ENCODE data around the gene TMEM125.

TMEM125 gene

DNA sequence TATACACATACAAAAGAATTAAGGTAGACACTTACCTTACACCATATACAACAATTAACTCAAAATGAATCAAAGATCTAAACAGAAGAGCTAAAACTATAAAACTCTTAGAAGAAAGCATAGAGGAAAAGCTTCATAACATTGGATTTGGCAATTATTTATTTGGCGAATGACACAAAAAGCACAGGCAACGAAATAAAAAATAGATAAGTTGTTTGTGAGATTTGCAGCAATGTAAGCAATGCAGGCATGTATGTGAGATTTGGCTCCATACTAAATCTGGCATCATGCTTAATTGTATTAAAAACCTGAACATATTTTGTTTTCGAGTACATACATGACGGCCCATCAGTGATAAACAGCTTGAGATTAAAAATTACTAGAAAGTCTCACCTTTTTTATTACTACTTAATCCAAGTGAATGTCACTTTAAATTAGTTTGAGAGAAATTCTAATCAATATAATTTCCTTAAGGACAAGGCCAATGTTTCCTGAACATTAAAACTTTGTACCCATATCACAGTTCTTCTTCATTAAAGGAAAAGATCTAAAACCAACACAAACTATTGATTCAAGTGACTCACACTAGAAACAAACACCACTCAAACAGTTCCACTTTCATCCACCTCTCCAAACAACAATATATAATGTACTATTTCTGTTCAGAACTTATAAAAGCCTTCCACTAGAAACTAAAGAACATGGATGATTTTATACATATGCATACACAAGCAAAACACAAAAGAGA lies 23.1 kb upstream of the TMEM125 start:
- Histone ChIP-seq H3K4me1 (no peaks in the 10 kb centered on the region), H3K36me3 (no peaks in the 10 kb centered on the region), H3K9me3 (peaks cover 63% of the 10 kb centered on the region), H3K4me3 (no peak overlapping the region), H3K27me3 (no peaks in the 10 kb centered on the region), H3K4me2 (no peak overlapping the region), H3K9ac (no peak overlapping the region), H3K27ac (no peak overlapping the region), H4K20me1 (no peaks in the 10 kb centered on the region)
- no peak for TF ChIP-seq Cebpa-rat (IDR thresholded peaks at IDR 0.05)

GRCh38 chr1:43247256-43247921 lies 22.4 kb upstream of the TMEM125 start:
- Histone ChIP-seq H3K4me1 (no peaks in the 10 kb centered on the region), H3K27ac (no peak overlapping the region), H4K20me1 (no peaks in the 10 kb centered on the region), H3K36me3 (no peaks in the 10 kb centered on the region), H3K9ac (no peak overlapping the region), H3K4me3 (no peak overlapping the region), H3K27me3 (no peaks in the 10 kb centered on the region), H3K4me2 (no peak overlapping the region), H3K9me3 (peaks cover 63% of the 10 kb centered on the region)
- TF ChIP-seq Cebpa-rat (IDR thresholded peaks at IDR 0.05) = no peak

DNA sequence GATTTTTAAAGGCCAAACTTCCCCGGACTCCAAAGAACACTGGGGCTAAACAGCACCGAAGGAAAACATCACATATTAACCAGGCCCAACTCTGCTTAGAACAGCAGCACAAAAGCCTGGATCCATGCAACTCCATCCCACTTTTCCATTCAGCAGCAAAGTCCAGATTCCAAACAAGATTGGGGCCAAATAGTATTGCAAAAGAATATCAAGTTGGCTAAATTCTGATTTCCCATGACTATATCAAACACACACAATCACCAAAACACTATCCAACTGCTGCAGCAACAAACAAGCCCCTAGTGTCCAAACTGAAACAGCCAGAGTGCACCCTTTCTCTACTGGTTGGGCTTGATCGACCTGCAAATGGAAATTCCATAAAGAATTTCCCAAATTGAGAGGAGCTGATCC lies 19.4 kb upstream of the TMEM125 start:
- H3K4me3 ChIP-seq = no peak overlapping the region
- H3K9me3 ChIP-seq = peaks cover 54% of the 10 kb centered on the region
- H3K9ac ChIP-seq = no peak overlapping the region
- H3K27me3 ChIP-seq = no peaks in the 10 kb centered on the region
- no peaks in the 10 kb centered on the region for H3K4me1 ChIP-seq
- no peak overlapping the region for H3K4me2 ChIP-seq
- H3K27ac ChIP-seq = no peak overlapping the region
- H4K20me1 ChIP-seq = no peaks in the 10 kb centered on the region
- no peaks in the 10 kb centered on the region for H3K36me3 ChIP-seq
- TF ChIP-seq Cebpa-rat (IDR thresholded peaks at IDR 0.05) = no peak

DNA sequence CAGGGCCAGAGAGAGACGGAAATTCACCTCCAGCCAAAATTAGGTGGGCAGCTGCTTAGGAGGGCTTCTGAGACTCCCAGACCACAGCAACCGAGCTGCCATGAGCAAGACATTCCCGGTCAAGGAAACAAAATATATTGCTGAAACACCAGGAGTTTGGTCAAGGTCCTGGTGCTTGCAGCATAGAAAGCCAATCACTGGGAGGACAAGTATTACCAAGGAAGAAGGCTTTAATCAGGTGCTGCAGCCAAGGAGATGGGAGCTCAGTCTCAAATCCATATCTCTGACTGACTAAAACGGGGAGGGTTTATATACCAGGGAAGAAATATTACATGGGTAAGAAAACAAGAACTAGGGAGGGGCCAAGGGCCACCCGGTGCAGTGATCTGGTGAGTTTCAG lies 18.8 kb upstream of the TMEM125 start:
- no peak overlapping the region for H3K4me3 ChIP-seq
- H4K20me1 ChIP-seq = no peaks in the 10 kb centered on the region
- peaks cover 49% of the 10 kb centered on the region for H3K9me3 ChIP-seq
- no peak for TF ChIP-seq Cebpa-rat (IDR thresholded peaks at IDR 0.05)
- H3K27ac ChIP-seq = no peak overlapping the region
- no peak overlapping the region for H3K9ac ChIP-seq
- no peaks in the 10 kb centered on the region for H3K27me3 ChIP-seq
- H3K4me2 ChIP-seq = no peak overlapping the region
- no peaks in the 10 kb centered on the region for H3K36me3 ChIP-seq
- no peaks in the 10 kb centered on the region for H3K4me1 ChIP-seq

- Histone ChIP-seq H3K4me3 (no peak overlapping the region), H3K4me1 (no peaks in the 10 kb centered on the region), H3K36me3 (no peaks in the 10 kb centered on the region), H3K9me3 (peaks cover 38% of the 10 kb centered on the region), H4K20me1 (no peaks in the 10 kb centered on the region), H3K27ac (no peak overlapping the region), H3K27me3 (no peaks in the 10 kb centered on the region), H3K9ac (no peak overlapping the region), H3K4me2 (no peak overlapping the region)
- TF ChIP-seq Cebpa-rat (IDR thresholded peaks at IDR 0.05) = no peak
Observed at GRCh38 chr1:43252225-43252624, 17.6 kb upstream of the TMEM125 start.

DNA sequence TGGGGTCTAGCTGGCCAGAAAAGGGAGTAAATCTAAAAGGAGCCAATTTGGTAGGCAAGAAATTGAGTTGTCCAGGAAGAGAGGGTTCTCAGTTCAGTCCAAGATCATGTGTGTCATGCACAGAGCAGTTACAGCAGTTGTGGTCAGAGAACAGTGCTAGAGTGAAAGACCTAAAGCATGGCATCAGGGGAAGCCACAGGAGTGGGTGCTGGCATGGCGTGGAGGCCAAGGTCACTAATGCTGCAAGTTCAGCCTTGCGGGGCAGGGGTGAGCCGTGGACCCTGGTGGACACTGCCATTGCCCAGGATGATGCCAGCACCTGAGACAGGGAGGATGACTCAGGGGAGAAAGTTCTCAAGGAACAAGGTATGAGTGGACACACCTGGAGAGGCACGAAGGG lies 16.6 kb upstream of the TMEM125 start:
- Histone ChIP-seq H3K27me3 (no peaks in the 10 kb centered on the region), H3K4me2 (no peak overlapping the region), H3K27ac (no peak overlapping the region), H3K36me3 (no peaks in the 10 kb centered on the region), H4K20me1 (no peaks in the 10 kb centered on the region), H3K4me1 (no peaks in the 10 kb centered on the region), H3K4me3 (no peak overlapping the region), H3K9me3 (peaks cover 38% of the 10 kb centered on the region), H3K9ac (no peak overlapping the region)
- TF ChIP-seq Cebpa-rat (IDR thresholded peaks at IDR 0.05) = no peak

GRCh38 chr1:43253876-43254275 lies 15.9 kb upstream of the TMEM125 start:
- no peak overlapping the region for H3K27ac ChIP-seq
- no peaks in the 10 kb centered on the region for H3K27me3 ChIP-seq
- no peak overlapping the region for H3K4me2 ChIP-seq
- H3K4me1 ChIP-seq = no peaks in the 10 kb centered on the region
- peaks cover 38% of the 10 kb centered on the region for H3K9me3 ChIP-seq
- H3K9ac ChIP-seq = no peak overlapping the region
- no peak overlapping the region for H3K4me3 ChIP-seq
- no peaks in the 10 kb centered on the region for H3K36me3 ChIP-seq
- TF ChIP-seq Cebpa-rat (IDR thresholded peaks at IDR 0.05) = no peak
- no peaks in the 10 kb centered on the region for H4K20me1 ChIP-seq

GRCh38 chr1:43255438-43256210 lies 14.2 kb upstream of the TMEM125 start:
- Histone ChIP-seq H3K27me3 (no peaks in the 10 kb centered on the region), H3K36me3 (no peaks in the 10 kb centered on the region), H3K9me3 (peaks cover 36% of the 10 kb centered on the region), H3K4me1 (no peaks in the 10 kb centered on the region), H3K27ac (no peak overlapping the region), H3K4me2 (no peak overlapping the region), H3K4me3 (no peak overlapping the region), H3K9ac (no peak overlapping the region), H4K20me1 (no peaks in the 10 kb centered on the region)
- TF ChIP-seq Cebpa-rat (IDR thresholded peaks at IDR 0.05) = no peak

DNA sequence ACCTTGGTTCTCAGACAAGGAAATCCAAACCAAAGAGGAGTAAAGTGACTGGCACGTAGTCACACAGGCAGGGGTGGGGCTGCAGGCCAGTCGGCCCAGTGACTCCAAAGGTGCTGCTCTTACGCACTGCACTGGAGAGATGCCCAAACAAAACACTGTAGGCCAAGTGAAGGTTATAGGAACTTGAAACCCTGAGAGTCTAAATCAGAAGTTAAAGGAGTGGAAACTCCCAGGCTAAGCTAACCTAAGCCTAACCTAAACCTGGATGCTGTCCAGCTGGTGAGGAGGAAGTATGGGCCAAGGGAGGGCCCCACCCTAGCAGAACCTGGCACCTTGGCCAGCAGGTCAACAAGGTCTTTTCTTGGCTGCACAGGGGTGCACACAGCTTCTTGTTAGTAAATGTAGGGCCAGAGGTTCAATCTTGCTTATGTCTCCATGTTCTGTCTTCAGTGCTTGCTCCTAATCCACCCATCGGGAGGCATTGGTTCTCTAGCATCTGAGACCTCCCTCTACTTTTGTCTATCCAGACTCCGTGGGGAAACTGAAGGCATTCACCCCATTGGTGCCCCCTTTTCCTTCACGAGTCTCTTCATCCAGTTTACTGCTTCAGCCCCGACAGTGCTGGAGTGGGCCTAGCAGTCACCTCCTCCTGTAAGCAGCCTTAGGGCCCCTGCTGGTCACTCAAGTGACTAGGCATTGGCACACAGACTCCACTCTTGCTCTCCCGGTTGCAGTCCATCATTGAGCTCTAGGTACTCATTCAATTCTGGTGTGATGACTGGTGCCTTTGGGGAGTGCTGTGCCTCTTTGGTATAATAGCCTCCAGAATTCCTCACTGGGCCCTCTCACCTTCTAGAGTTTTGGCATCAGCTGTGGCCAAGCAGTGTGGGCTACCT lies 12.9 kb upstream of the TMEM125 start:
- Histone ChIP-seq H4K20me1 (no peaks in the 10 kb centered on the region), H3K9ac (no peak overlapping the region), H3K9me3 (peaks cover 42% of the 10 kb centered on the region), H3K27ac (no peak overlapping the region), H3K27me3 (no peaks in the 10 kb centered on the region), H3K4me2 (no peak overlapping the region), H3K4me3 (no peak overlapping the region), H3K4me1 (no peaks in the 10 kb centered on the region), H3K36me3 (no peaks in the 10 kb centered on the region)
- no peak for TF ChIP-seq Cebpa-rat (IDR thresholded peaks at IDR 0.05)

All from BLaER1 (cell line).